Measurements from ENCODE around the gene SEZ6L.
A peak's percentile ranks its signal among the peaks of the same experiment; 100 is the strongest.

SEZ6L gene

GRCh38 chr22:26428515-26429457 lies 259.5 kb downstream of the SEZ6L start, which contains the start of gene ASPHD2:
ASPHD2 (plus strand) TSS chr22:26429260; CDS start chr22:26433616, 4,356 bp downstream.
- DNase-seq (ENCODE audit: low spot score) = peak; percentile 85

GRCh38 chr22:26429458-26430286 lies 260.4 kb downstream of the SEZ6L start:
- DNase-seq (ENCODE audit: low spot score) = peak; percentile 5

DNA sequence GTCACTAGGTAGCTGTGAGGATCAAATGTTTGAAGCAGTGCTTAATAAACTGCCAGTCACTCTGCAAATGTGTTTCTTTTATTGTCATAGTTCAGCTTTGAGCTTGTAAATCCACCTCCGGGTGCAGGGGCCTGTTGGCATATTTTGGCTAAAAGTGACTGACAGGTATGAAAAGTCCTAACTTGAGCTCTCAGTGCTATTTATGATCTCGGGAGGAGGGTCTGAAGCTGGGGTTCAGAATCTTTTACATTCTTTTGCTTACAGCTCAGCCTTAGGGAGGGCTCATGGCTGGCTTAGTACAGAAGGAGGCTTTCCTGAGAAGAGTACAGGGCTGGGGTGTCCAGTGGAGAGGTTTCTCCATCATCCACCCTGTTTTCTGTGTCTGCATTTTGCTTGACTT lies 261.3 kb downstream of the SEZ6L start:
- DNase-seq (ENCODE audit: low spot score) = no peak

GRCh38 chr22:26431261-26431995 lies 262.2 kb downstream of the SEZ6L start:
- no peak for DNase-seq (ENCODE audit: low spot score)

GRCh38 chr22:26432619-26433311 lies 263.5 kb downstream of the SEZ6L start:
- DNase-seq (ENCODE audit: low spot score) = no peak

Data from CD4-positive, alpha-beta T cell treated with Interleukin-6 at 100 ng/mL for 8 hours (primary cell).